Tibial nerve (tissue), 3 donors: Measurements from ENCODE around the gene MAGEB3.

ENCODE experiments used
- CTCF ChIP-seq, 5 experiments: fragments of 200-600 bp in 3 of 5; fragments of 450-650 bp in 2 of 5; sonication (generic) in 3 of 5; IDR thresholded peaks; one replicate each; pipeline ENCODE4 v1.5.1; 2016 to 2019; ENCODE audit warnings: antibody characterized with exemption in 5 of 5, mild to moderate bottlenecking in 3 of 5, moderate library complexity in 2 of 5
- POLR2A ChIP-seq, 2 donors: fragments of 450-650 bp; IDR thresholded peaks; one replicate each; pipeline ENCODE4 v1.6.1; 2017; ENCODE audit warnings: antibody characterized with exemption in 2 of 2, mild to moderate bottlenecking in 2 of 2, moderate library complexity in 2 of 2

GRCh38 chrX:30181353-30181752 lies 49.1 kb upstream of the MAGEB3 start:
- TF ChIP-seq POLR2A (IDR thresholded peaks at IDR 0.05) (no peak), CTCF (IDR thresholded peaks at IDR 0.05) (no peak)
